ENCODE measurements around the gene PARD3B.

DNA sequence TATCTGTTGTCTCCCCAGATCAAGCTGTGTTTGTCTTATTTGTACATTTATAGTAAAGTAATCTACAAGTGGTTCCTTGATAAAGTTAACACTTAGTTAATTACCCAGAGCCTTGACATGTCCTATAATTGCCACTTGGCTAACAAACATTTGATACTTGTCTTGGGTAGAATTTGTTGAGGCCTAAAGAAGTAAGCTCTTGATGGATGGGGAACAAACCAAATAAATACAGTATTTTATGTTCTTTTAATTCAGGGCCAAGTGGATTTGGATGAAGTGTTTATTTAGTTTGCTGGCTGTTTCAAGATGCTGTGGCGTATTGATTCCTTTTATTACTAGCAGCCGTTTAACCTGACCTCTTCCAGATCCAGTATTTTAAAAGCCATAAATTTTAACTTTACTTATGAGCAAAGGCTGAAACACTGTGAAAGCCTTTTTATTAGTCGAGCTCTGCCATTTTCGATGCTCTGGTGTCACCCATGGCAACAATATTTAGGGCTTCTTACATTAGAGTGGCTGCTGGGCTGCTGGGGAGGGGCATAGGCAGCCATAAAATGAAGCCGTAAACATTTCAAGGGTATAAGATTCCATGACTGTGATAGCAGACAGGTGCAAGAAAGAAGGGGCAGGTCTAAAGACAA is 735.4 kb downstream of the PARD3B start:
- TF ChIP-seq, protein P1, sequence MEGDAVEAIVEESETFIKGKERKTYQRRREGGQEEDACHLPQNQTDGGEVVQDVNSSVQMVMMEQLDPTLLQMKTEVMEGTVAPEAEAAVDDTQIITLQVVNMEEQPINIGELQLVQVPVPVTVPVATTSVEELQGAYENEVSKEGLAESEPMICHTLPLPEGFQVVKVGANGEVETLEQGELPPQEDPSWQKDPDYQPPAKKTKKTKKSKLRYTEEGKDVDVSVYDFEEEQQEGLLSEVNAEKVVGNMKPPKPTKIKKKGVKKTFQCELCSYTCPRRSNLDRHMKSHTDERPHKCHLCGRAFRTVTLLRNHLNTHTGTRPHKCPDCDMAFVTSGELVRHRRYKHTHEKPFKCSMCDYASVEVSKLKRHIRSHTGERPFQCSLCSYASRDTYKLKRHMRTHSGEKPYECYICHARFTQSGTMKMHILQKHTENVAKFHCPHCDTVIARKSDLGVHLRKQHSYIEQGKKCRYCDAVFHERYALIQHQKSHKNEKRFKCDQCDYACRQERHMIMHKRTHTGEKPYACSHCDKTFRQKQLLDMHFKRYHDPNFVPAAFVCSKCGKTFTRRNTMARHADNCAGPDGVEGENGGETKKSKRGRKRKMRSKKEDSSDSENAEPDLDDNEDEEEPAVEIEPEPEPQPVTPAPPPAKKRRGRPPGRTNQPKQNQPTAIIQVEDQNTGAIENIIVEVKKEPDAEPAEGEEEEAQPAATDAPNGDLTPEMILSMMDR (conservative IDR thresholded peaks at IDR 0.05; ENCODE audit: low read depth, low read length), result no peak
- TF ChIP-seq MXI1 (IDR thresholded peaks at IDR 0.05; ENCODE audit: borderline replicate concordance, low read depth, low read length) (no peak), POLR2A (IDR thresholded peaks at IDR 0.05; ENCODE audit: low read depth, low read length) (no peak), USF2 (IDR thresholded peaks at IDR 0.05; ENCODE audit: low read depth, low read length) (no peak)
